Liver (tissue), 9 donors: Measurements from ENCODE around the gene VWA5A. TPM values are rescaled to one million over a fixed set of nuclear protein-coding genes. Genes with fewer than 3 reads are reported as not detected.

Experiments used
- DNase-seq: peaks from one replicate; pipeline ENCODE4 v3.0.0-alpha.2; 2017; ENCODE audit warnings: low spot score
- H3K27ac ChIP-seq, 2 donors: one replicate each; pipeline ENCODE4 v1.7.0; 2013; ENCODE audit warnings: inconsistent platforms in 2 of 2, low read length in 2 of 2, control low read depth in 1 of 2, low read depth in 1 of 2, mild to moderate bottlenecking in 1 of 2
- H3K27me3 ChIP-seq, 4 donors: one replicate each; pipeline versions ENCODE4 v1.6.1 to v1.7.0; 2013; ENCODE audit warnings: low read length in 3 of 4, inconsistent platforms in 1 of 4, mild to moderate bottlenecking in 1 of 4, moderate library complexity in 1 of 4; ENCODE audit not compliant: control insufficient read depth in 4 of 4, insufficient read depth in 4 of 4
- H3K36me3 ChIP-seq, 4 donors: one replicate each; pipeline versions ENCODE4 v1.6.1 to v1.7.0; 2013; ENCODE audit warnings: low read length in 3 of 4, mild to moderate bottlenecking in 3 of 4, low read depth in 1 of 4, moderate library complexity in 1 of 4; ENCODE audit not compliant: control insufficient read depth in 4 of 4, insufficient read depth in 3 of 4
- H3K4me1 ChIP-seq, 4 donors: one replicate each; pipeline versions ENCODE4 v1.6.1 to v1.7.0; 2013; ENCODE audit warnings: low read length in 3 of 4, mild to moderate bottlenecking in 3 of 4, moderate library complexity in 1 of 4; ENCODE audit not compliant: control insufficient read depth in 4 of 4, insufficient read depth in 4 of 4
- H3K4me3 ChIP-seq, 3 donors: one replicate each; pipeline versions ENCODE4 v1.6.1 to v1.7.0; 2013; ENCODE audit warnings: low read length in 3 of 3, control low read depth in 1 of 3, low read depth in 1 of 3, mild to moderate bottlenecking in 1 of 3
- H3K9ac ChIP-seq, 2 donors: one replicate each; pipeline ENCODE4 v1.7.0; 2013; ENCODE audit warnings: low read length in 2 of 2, mild to moderate bottlenecking in 2 of 2, moderate library complexity in 2 of 2, control low read depth in 1 of 2, low read depth in 1 of 2
- H3K9me3 ChIP-seq, 4 donors: one replicate each; pipeline versions ENCODE4 v1.6.1 to v1.7.0; 2013; ENCODE audit warnings: low read length in 3 of 4; ENCODE audit not compliant: control insufficient read depth in 4 of 4
- EGR1 ChIP-seq, 2 donors: IDR thresholded peaks; 2 replicates each; pipeline ENCODE4 v1.6.1; 2016 to 2018; ENCODE audit warnings: antibody characterized with exemption in 2 of 2, low read depth in 2 of 2
- FOXA1 ChIP-seq: IDR thresholded peaks from 2 replicates; pipeline ENCODE4 v1.6.1; 2016; ENCODE audit warnings: antibody characterized with exemption
- GABPA ChIP-seq, 2 donors: IDR thresholded peaks in 1 of 2; conservative IDR thresholded peaks in 1 of 2; 2 replicates each; pipeline ENCODE4 v1.6.1; 2016; ENCODE audit warnings: antibody characterized with exemption in 2 of 2, mild to moderate bottlenecking in 1 of 2, moderate library complexity in 1 of 2
- HNF4A ChIP-seq, 2 donors: conservative IDR thresholded peaks; 2 replicates each; pipeline ENCODE4 v1.6.1; 2016; ENCODE audit warnings: antibody characterized with exemption in 2 of 2, mild to moderate bottlenecking in 2 of 2
- HNF4G ChIP-seq: IDR thresholded peaks from 2 replicates; pipeline ENCODE4 v1.6.1; 2016; ENCODE audit warnings: antibody characterized with exemption
- JUND ChIP-seq, 2 donors: IDR thresholded peaks; 2 replicates each; pipeline ENCODE4 v1.6.1; 2016; ENCODE audit warnings: antibody characterized with exemption in 2 of 2
- NR2F2 ChIP-seq: IDR thresholded peaks from 2 replicates; pipeline ENCODE4 v1.6.1; 2016; ENCODE audit warnings: antibody characterized with exemption
- RAD21 ChIP-seq, 2 donors: IDR thresholded peaks; 2 replicates each; pipeline ENCODE4 v1.6.1; 2016; ENCODE audit warnings: antibody characterized with exemption in 2 of 2, mild to moderate bottlenecking in 2 of 2
- RXRA ChIP-seq, 2 donors: IDR thresholded peaks; 2 replicates each; pipeline ENCODE4 v1.6.1; 2017 to 2018; ENCODE audit warnings: antibody characterized with exemption in 2 of 2, mild to moderate bottlenecking in 1 of 2
- TAF1 ChIP-seq: conservative IDR thresholded peaks from 2 replicates; pipeline ENCODE4 v1.6.1; 2016; ENCODE audit warnings: antibody characterized with exemption, mild to moderate bottlenecking
- WGBS: extraction: QIAGEN DNeasy Blood & Tissue Kit; methylation state at CpG from one replicate; pipeline ENCODE4 v1.1.7; 2013; 5-methylcytosine and 5-hydroxymethylcytosine counted together
- polyA plus RNA-seq, 2 donors: library from polyadenylated mRNA; stranded (reverse) in 1 of 2; unstranded in 1 of 2; fragments of 200-250 nt in 1 of 2; fragments of >200 nt in 1 of 2; fragmentation: Nextera tagmentation in 1 of 2; extraction: Ambion mirVana in 1 of 2; gene quantifications; one replicate each; pipeline versions ENCODE4 v1.2.1 to v1.2.3, GENCODE V29; 2013 to 2015
- total RNA-seq, 2 donors: library from RNA; depleted of rRNA; stranded (reverse); fragments of >200 nt; gene quantifications; one replicate each; pipeline ENCODE4 v1.2.3, GENCODE V29; 2014
- TF ChIP-seq, protein P1 (sequence below): IDR thresholded peaks from 2 replicates; pipeline ENCODE4 v1.6.1; 2016; ENCODE audit warnings: antibody characterized with exemption
- TF ChIP-seq, protein P2 (sequence below): fragments of 150-350 bp; IDR thresholded peaks from 2 replicates; pipeline ENCODE4 v1.5.1; 2017; ENCODE audit warnings: improper control_type of control experiment, low read depth, low read length; ENCODE audit not compliant: missing input control
- TF ChIP-seq, protein P3 (sequence below): IDR thresholded peaks from 2 replicates; pipeline ENCODE4 v1.6.1; 2016; ENCODE audit warnings: antibody characterized with exemption
- TF ChIP-seq, protein P4 (sequence below): IDR thresholded peaks from 2 replicates; pipeline ENCODE4 v1.6.1; 2016; ENCODE audit warnings: antibody characterized with exemption, mild to moderate bottlenecking
- donor health status: healthy.
- donor health status: healthy.
- donor health status: healthy.
- donor health status: healthy.
- donor health status: healthy.

Gene VWA5A
- total and polyA plus RNA-seq, 4 donors = 2.3 to 5.7 (median 3.7) TPM

DNA sequence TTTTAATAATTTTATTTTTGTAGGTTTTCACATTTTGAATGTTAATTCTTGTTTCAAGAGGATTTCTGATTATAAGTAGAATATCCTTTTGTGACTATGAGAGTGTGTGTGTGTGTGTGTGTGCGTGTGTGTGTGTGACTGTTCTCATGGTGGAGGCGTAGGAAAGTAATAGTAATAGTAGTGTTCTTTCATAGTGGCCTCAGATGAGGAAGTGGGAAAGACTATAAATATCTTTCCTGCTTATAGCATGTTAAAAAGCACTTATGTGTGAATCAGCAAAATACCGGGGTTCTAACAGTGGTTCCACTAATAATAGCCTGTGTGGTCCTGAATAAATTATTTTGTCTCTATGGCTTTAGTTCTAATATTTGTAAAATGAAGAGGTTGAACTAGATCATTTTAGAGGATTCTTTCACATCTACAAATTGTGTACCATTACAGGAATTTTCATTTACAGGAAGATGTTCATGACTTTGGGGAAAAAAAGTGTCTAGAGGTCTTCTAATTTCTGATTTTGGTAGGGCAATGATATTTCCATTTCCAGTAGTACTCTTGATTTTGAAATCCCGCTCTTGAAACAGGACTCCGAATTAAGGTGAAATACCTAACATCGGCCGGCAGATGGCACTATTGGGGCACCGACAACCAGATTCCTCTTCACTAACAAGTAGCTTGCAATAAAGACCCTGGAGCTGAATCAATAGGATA, 44.2 kb upstream of the VWA5A start:
- Histone ChIP-seq H3K27me3 (peaks cover 0 to 16% (median 4%) of the 10 kb centered on the region in 4 donors), H3K36me3 (no peaks in the 10 kb centered on the region), H3K9ac (no peak overlapping the region), H3K4me3 (no peak overlapping the region), H3K4me1 (peaks cover 0 to 9% (median under 1%) of the 10 kb centered on the region in 4 donors), H3K27ac (no peak overlapping the region), H3K9me3 (no peaks in the 10 kb centered on the region)
- DNase-seq = peak; percentile 83
- WGBS = 2% methylated on average over 8 of the region's 8 CpGs
- TF ChIP-seq, protein P1, sequence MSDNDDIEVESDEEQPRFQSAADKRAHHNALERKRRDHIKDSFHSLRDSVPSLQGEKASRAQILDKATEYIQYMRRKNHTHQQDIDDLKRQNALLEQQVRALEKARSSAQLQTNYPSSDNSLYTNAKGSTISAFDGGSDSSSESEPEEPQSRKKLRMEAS = no peak
- TF ChIP-seq JUND (IDR thresholded peaks at IDR 0.05) (no peak), GABPA (IDR thresholded peaks at IDR 0.05 in 1 of 2, conservative IDR thresholded peaks at IDR 0.05 in 1 of 2) (no peak), NR2F2 (no peak), RAD21 (IDR thresholded peaks at IDR 0.05) (peak; percentile 81 to 82)
- TF ChIP-seq, protein P2, sequence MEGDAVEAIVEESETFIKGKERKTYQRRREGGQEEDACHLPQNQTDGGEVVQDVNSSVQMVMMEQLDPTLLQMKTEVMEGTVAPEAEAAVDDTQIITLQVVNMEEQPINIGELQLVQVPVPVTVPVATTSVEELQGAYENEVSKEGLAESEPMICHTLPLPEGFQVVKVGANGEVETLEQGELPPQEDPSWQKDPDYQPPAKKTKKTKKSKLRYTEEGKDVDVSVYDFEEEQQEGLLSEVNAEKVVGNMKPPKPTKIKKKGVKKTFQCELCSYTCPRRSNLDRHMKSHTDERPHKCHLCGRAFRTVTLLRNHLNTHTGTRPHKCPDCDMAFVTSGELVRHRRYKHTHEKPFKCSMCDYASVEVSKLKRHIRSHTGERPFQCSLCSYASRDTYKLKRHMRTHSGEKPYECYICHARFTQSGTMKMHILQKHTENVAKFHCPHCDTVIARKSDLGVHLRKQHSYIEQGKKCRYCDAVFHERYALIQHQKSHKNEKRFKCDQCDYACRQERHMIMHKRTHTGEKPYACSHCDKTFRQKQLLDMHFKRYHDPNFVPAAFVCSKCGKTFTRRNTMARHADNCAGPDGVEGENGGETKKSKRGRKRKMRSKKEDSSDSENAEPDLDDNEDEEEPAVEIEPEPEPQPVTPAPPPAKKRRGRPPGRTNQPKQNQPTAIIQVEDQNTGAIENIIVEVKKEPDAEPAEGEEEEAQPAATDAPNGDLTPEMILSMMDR = peak; percentile 70

DNA sequence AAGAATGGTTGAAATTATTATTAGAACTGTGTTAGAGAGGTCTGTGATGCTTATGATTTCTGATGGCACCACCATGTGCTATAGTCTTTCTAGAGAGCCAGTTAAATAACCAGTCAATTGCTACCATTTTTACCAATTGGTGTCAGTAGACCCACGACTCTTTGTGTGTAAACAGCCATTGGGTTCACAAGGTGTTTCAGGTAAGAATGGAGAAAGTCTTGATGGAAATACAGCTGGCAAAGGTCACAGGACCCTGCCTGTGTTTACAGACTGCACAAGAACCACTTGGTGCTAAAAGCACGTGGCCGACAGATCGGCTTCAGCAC, 43.7 kb upstream of the VWA5A start:
- Histone ChIP-seq H3K27me3 (peaks cover 0 to 12% (median 4%) of the 10 kb centered on the region in 4 donors), H3K4me3 (no peak overlapping the region)

DNA sequence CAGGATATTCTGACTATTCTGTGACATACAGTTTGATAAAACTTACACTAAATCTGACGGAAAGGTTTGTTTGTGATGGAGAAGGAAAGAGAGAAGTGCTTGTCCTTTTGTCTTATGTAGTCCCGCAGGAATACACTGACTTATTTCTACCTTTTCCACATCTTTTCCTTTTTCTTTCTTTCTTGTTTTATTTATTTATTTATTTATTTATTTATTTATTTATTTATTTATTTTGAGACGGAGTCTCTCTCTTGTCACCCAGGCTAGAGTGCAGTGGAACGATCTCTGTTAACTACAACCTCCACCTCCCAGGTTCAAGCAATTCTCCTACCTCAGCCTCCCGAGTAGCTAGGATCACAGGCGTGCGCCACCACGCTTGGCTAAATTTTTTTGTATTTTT, 43.1 kb upstream of the VWA5A start:
- H3K27me3 ChIP-seq = peaks cover 0 to 11% (median 4%) of the 10 kb centered on the region in 4 donors
- no peak for DNase-seq
- WGBS = 87% methylated on average over 8 of the region's 8 CpGs
- TF ChIP-seq, protein P3, sequence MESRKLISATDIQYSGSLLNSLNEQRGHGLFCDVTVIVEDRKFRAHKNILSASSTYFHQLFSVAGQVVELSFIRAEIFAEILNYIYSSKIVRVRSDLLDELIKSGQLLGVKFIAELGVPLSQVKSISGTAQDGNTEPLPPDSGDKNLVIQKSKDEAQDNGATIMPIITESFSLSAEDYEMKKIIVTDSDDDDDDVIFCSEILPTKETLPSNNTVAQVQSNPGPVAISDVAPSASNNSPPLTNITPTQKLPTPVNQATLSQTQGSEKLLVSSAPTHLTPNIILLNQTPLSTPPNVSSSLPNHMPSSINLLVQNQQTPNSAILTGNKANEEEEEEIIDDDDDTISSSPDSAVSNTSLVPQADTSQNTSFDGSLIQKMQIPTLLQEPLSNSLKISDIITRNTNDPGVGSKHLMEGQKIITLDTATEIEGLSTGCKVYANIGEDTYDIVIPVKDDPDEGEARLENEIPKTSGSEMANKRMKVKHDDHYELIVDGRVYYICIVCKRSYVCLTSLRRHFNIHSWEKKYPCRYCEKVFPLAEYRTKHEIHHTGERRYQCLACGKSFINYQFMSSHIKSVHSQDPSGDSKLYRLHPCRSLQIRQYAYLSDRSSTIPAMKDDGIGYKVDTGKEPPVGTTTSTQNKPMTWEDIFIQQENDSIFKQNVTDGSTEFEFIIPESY = no peak
- TF ChIP-seq, protein P4, sequence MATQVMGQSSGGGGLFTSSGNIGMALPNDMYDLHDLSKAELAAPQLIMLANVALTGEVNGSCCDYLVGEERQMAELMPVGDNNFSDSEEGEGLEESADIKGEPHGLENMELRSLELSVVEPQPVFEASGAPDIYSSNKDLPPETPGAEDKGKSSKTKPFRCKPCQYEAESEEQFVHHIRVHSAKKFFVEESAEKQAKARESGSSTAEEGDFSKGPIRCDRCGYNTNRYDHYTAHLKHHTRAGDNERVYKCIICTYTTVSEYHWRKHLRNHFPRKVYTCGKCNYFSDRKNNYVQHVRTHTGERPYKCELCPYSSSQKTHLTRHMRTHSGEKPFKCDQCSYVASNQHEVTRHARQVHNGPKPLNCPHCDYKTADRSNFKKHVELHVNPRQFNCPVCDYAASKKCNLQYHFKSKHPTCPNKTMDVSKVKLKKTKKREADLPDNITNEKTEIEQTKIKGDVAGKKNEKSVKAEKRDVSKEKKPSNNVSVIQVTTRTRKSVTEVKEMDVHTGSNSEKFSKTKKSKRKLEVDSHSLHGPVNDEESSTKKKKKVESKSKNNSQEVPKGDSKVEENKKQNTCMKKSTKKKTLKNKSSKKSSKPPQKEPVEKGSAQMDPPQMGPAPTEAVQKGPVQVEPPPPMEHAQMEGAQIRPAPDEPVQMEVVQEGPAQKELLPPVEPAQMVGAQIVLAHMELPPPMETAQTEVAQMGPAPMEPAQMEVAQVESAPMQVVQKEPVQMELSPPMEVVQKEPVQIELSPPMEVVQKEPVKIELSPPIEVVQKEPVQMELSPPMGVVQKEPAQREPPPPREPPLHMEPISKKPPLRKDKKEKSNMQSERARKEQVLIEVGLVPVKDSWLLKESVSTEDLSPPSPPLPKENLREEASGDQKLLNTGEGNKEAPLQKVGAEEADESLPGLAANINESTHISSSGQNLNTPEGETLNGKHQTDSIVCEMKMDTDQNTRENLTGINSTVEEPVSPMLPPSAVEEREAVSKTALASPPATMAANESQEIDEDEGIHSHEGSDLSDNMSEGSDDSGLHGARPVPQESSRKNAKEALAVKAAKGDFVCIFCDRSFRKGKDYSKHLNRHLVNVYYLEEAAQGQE = no peak
- TF ChIP-seq EGR1 (IDR thresholded peaks at IDR 0.05; ENCODE audit: low read depth in 2 of 2) = no peak
- TF ChIP-seq, protein P2 = no peak

More for the DNA sequence above, 43.7 kb upstream of the VWA5A start:
- H3K36me3 ChIP-seq = no peaks in the 10 kb centered on the region
- H3K4me1 ChIP-seq = peaks cover 0 to 12% (median 3%) of the 10 kb centered on the region in 4 donors
- no peak overlapping the region for H3K9ac ChIP-seq
- no peak overlapping the region for H3K27ac ChIP-seq
- H3K9me3 ChIP-seq = no peaks in the 10 kb centered on the region
- DNase-seq = no peak
- 67% methylated on average over 4 of the region's 4 CpGs for WGBS
- TF ChIP-seq HNF4A (conservative IDR thresholded peaks at IDR 0.05) (no peak), TAF1 (no peak), RAD21 (IDR thresholded peaks at IDR 0.05) (no peak), FOXA1 (no peak), GABPA (IDR thresholded peaks at IDR 0.05 in 1 of 2, conservative IDR thresholded peaks at IDR 0.05 in 1 of 2) (no peak), HNF4G (no peak), RXRA (IDR thresholded peaks at IDR 0.05) (no peak)
- TF ChIP-seq, protein P3 = no peak
- TF ChIP-seq, protein P1 = no peak

More for the DNA sequence above, 43.1 kb upstream of the VWA5A start:
- Histone ChIP-seq H3K4me1 (peaks cover 0 to 12% (median 3%) of the 10 kb centered on the region in 4 donors), H3K9ac (no peak overlapping the region), H3K27ac (no peak overlapping the region), H3K4me3 (no peak overlapping the region), H3K36me3 (no peaks in the 10 kb centered on the region), H3K9me3 (no peaks in the 10 kb centered on the region)
